ENCODE measurements around the gene INTS15. TPM values are rescaled to one million over a fixed set of nuclear protein-coding genes. Genes with fewer than 3 reads are reported as not detected.

The INTS15 gene
- total and polyA plus RNA-seq, 2 donors (not counting 3 experiments of a cell fraction or from before 2014, with no cell fraction given), result 35.7 to 51.6 TPM

DNA sequence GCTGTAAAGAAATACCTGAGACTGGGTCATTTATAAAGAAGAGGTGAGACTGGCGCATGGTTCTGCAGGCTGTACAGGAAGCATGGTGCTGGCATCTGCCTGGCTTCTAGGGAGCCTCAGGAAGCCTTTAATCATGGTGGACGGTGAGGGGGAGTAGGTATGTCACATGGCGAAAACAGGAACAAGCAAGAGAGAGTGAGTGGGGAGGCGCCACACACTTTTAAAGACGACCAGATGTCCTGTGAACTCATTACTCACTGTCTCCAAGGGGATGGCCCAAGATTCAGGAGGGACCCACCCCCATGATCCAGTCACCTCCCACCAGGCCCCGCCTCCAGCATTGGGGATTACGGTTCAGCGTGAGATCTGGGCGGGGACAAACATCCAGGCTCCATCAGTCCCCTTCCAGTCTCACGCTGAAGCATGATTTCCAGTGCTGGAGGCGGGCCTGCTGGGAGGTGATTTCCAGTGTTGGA is 50.5 kb downstream of the INTS15 start:
- DNase-seq (ENCODE audit: low read depth, low spot score), result peak; percentile 35
- dilution Hi-C loops (cut with MboI; ENCODE audit: extremely low pct_ligation_motif_present, low sequenced_read_pairs) (no loop called here), intact Hi-C loops (cut with micrococcal nuclease) (no loop called here)
- H3K27me3 ChIP-seq (ENCODE audit: control insufficient read depth in 2 of 2, insufficient read depth in 2 of 2, low read length in 2 of 2), result no peaks in the 10 kb centered on the region
- H3K9ac ChIP-seq (replicated peaks; ENCODE audit: extremely low read depth, insufficient read depth, low read length), result no peak overlapping the region
- H3K79me2 ChIP-seq (ENCODE audit: control insufficient read depth, insufficient read depth, low read length), result peaks cover 17% of the 10 kb centered on the region
- no peaks in the 10 kb centered on the region for H3K9me1 ChIP-seq (replicated peaks; ENCODE audit: control insufficient read depth, extremely low read depth, insufficient read depth, low read length)
- no peak overlapping the region for H3K27ac ChIP-seq (ENCODE audit: insufficient read depth, low read depth, low read length)
- H3K9me3 ChIP-seq (replicated peaks; ENCODE audit: control insufficient read depth, insufficient read depth, low read length), result no peaks in the 10 kb centered on the region
- no TSS peak for BruUV-seq (replicated peaks)
- H3K36me3 ChIP-seq (ENCODE audit: control insufficient read depth in 2 of 2, extremely low read depth in 1 of 2, insufficient read depth in 2 of 2, low read length in 2 of 2), result peaks cover 10 to 40% of the 10 kb centered on the region in 2 experiments
- FAIRE-seq, result no peak
- H3K4me3 ChIP-seq (replicated peaks in 1 of 3; ENCODE audit: insufficient read depth in 1 of 3, low read depth in 1 of 3, low read length in 3 of 3), result no peak overlapping the region
- POLR2A ChIA-PET, result no interaction called here
- H3K4me1 ChIP-seq (ENCODE audit: control insufficient read depth, extremely low read depth, insufficient read depth, low read length), result peaks cover 6% of the 10 kb centered on the region
- CTCF ChIA-PET, result no interaction called here
- H3K4me2 ChIP-seq (ENCODE audit: insufficient read depth, low read length), result no peak overlapping the region
- H4K20me1 ChIP-seq (replicated peaks; ENCODE audit: control insufficient read depth, extremely low read depth, insufficient read depth, low read length), result no peaks in the 10 kb centered on the region
- TF ChIP-seq MYC (IDR thresholded peaks at IDR 0.05; ENCODE audit: low read depth, low read length), result no peak
- no peak for TF ChIP-seq FOS (IDR thresholded peaks at IDR 0.05; ENCODE audit: borderline replicate concordance, insufficient read depth, low read length)
- no peak for TF ChIP-seq POLR2A (IDR thresholded peaks at IDR 0.05; ENCODE audit: low read depth, low read length)
- TF ChIP-seq EZH2 (IDR thresholded peaks at IDR 0.05; ENCODE audit: borderline replicate concordance, low read depth, low read length, severe bottlenecking), result no peak
- TF ChIP-seq JUN (IDR thresholded peaks at IDR 0.05; ENCODE audit: borderline replicate concordance, insufficient read depth, insufficient read length, low read depth), result no peak
- no peak overlapping the region for H2AFZ ChIP-seq (ENCODE audit: low read depth, low read length)

DNA sequence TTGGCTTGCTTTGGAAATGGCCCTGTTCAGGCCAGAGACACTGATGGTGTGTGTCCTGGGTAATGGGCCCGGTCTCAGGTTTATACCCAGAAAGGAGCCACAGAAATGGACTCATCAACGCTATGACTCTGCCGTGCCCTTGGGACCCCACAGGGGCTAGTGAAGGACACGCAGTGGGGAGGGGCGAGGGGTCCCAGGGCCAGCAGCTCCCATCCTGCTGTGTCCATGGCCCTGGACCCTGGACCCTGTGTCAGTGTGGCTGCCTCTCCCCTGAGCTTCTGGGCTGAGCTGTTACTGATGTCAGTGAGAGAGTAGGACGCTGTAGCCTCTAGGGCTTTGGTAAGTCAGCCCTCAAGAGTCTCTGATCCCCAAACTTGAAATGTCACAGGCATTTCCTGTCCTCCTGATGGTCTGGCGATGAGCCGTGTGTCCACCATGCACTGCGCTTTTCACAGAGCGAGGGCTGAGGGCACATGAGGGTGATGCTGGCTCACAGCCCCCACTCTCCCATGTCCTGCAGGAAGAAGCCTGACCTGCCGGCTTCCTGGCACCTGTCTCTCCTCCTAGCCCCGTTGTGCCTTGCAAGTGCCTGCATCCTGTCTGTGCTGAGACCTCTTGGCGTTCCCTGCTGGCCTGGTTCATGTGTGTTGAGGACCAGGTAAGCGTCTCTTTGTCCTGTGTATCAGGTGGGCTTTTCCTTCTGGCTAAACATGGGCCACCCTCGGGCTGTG is 51.6 kb downstream of the INTS15 start:
- TF ChIP-seq, protein P1, sequence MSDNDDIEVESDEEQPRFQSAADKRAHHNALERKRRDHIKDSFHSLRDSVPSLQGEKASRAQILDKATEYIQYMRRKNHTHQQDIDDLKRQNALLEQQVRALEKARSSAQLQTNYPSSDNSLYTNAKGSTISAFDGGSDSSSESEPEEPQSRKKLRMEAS (IDR thresholded peaks at IDR 0.05; ENCODE audit: insufficient read depth, insufficient read length), result no peak
- TF ChIP-seq MYC (IDR thresholded peaks at IDR 0.05; ENCODE audit: low read depth, low read length) (no peak), JUN (IDR thresholded peaks at IDR 0.05; ENCODE audit: borderline replicate concordance, insufficient read depth, insufficient read length, low read depth) (no peak), POLR2A (IDR thresholded peaks at IDR 0.05; ENCODE audit: low read depth, low read length) (no peak)
- DNase-seq (ENCODE audit: low read depth, low spot score) (no peak), FAIRE-seq (no peak)
- H3K27ac ChIP-seq (ENCODE audit: insufficient read depth, low read depth, low read length), result no peak overlapping the region
- peaks cover 17% of the 10 kb centered on the region for H3K79me2 ChIP-seq (ENCODE audit: control insufficient read depth, insufficient read depth, low read length)
- no peak overlapping the region for H2AFZ ChIP-seq (ENCODE audit: low read depth, low read length)
- H3K9me3 ChIP-seq (replicated peaks; ENCODE audit: control insufficient read depth, insufficient read depth, low read length), result no peaks in the 10 kb centered on the region
- no peaks in the 10 kb centered on the region for H3K27me3 ChIP-seq (ENCODE audit: control insufficient read depth in 2 of 2, insufficient read depth in 2 of 2, low read length in 2 of 2)
- peaks cover 5% of the 10 kb centered on the region for H3K4me1 ChIP-seq (ENCODE audit: control insufficient read depth, extremely low read depth, insufficient read depth, low read length)
- no peak overlapping the region for H3K9ac ChIP-seq (replicated peaks; ENCODE audit: extremely low read depth, insufficient read depth, low read length)
- intact Hi-C loops (cut with micrococcal nuclease), result no loop called here
- dilution Hi-C loops (cut with MboI; ENCODE audit: extremely low pct_ligation_motif_present, low sequenced_read_pairs), result no loop called here
- ChIA-PET POLR2A (no interaction called here), CTCF (no interaction called here)
- H3K36me3 ChIP-seq (ENCODE audit: control insufficient read depth in 2 of 2, extremely low read depth in 1 of 2, insufficient read depth in 2 of 2, low read length in 2 of 2), result peaks cover 10 to 44% of the 10 kb centered on the region in 2 experiments
- H3K4me3 ChIP-seq (replicated peaks in 1 of 3; ENCODE audit: insufficient read depth in 1 of 3, low read depth in 1 of 3, low read length in 3 of 3), result no peak overlapping the region
- H3K4me2 ChIP-seq (ENCODE audit: insufficient read depth, low read length), result no peak overlapping the region
- BruUV-seq (replicated peaks), result no TSS peak
- H4K20me1 ChIP-seq (replicated peaks; ENCODE audit: control insufficient read depth, extremely low read depth, insufficient read depth, low read length), result no peaks in the 10 kb centered on the region
- no peaks in the 10 kb centered on the region for H3K9me1 ChIP-seq (replicated peaks; ENCODE audit: control insufficient read depth, extremely low read depth, insufficient read depth, low read length)
